ENCODE data around the gene SLC9A8.
A peak's percentile ranks its signal among the peaks of the same experiment; 100 is the strongest.
"Not testable (repeated sequence)": the region's sequence is repeated elsewhere in the genome, so short reads cannot be mapped to it uniquely, and the experiment has no call there.

The SLC9A8 gene

GRCh38 chr20:49798718-49799117 lies 13.9 kb upstream of the SLC9A8 start:
- no peaks in the 10 kb centered on the region for H3K27me3 ChIP-seq (ENCODE audit: insufficient read depth, poor library complexity, severe bottlenecking)
- TF ChIP-seq CTCF (IDR thresholded peaks at IDR 0.05; ENCODE audit: poor library complexity, severe bottlenecking): no peak
- no peaks in the 10 kb centered on the region for H3K9me3 ChIP-seq (ENCODE audit: severe bottlenecking)
- H3K36me3 ChIP-seq (ENCODE audit: low read depth): no peaks in the 10 kb centered on the region
- H3K27ac ChIP-seq (ENCODE audit: poor library complexity, severe bottlenecking): no peak overlapping the region
- DNase-seq (ENCODE audit: low spot score) (no peak), ATAC-seq (ENCODE audit: low read depth) (no peak)
- no peaks in the 10 kb centered on the region for H3K4me1 ChIP-seq (ENCODE audit: insufficient read depth, poor library complexity, severe bottlenecking)
- H3K4me3 ChIP-seq (ENCODE audit: severe bottlenecking): no peak overlapping the region

GRCh38 chr20:49799698-49800097 lies 12.9 kb upstream of the SLC9A8 start:
- no peak for TF ChIP-seq CTCF (IDR thresholded peaks at IDR 0.05; ENCODE audit: poor library complexity, severe bottlenecking)
- no peaks in the 10 kb centered on the region for H3K27me3 ChIP-seq (ENCODE audit: insufficient read depth, poor library complexity, severe bottlenecking)
- H3K27ac ChIP-seq (ENCODE audit: poor library complexity, severe bottlenecking): no peak overlapping the region

GRCh38 chr20:49803418-49803817 lies 9.2 kb upstream of the SLC9A8 start:
- ATAC-seq (ENCODE audit: low read depth): no peak
- no peak for DNase-seq (ENCODE audit: low spot score)
- H3K27me3 ChIP-seq (ENCODE audit: insufficient read depth, poor library complexity, severe bottlenecking): no peaks in the 10 kb centered on the region
- no peaks in the 10 kb centered on the region for H3K36me3 ChIP-seq (ENCODE audit: low read depth)
- TF ChIP-seq CTCF (IDR thresholded peaks at IDR 0.05; ENCODE audit: poor library complexity, severe bottlenecking): no peak
- H3K4me3 ChIP-seq (ENCODE audit: severe bottlenecking): no peak overlapping the region
- H3K9me3 ChIP-seq (ENCODE audit: severe bottlenecking): no peaks in the 10 kb centered on the region
- no peaks in the 10 kb centered on the region for H3K4me1 ChIP-seq (ENCODE audit: insufficient read depth, poor library complexity, severe bottlenecking)
- H3K27ac ChIP-seq (ENCODE audit: poor library complexity, severe bottlenecking): no peak overlapping the region

More at GRCh38 chr20:49799698-49800097, 12.9 kb upstream of the SLC9A8 start:
- Histone ChIP-seq H3K4me3 (ENCODE audit: severe bottlenecking) (no peak overlapping the region), H3K4me1 (ENCODE audit: insufficient read depth, poor library complexity, severe bottlenecking) (no peaks in the 10 kb centered on the region), H3K36me3 (ENCODE audit: low read depth) (no peaks in the 10 kb centered on the region), H3K9me3 (ENCODE audit: severe bottlenecking) (no peaks in the 10 kb centered on the region)
- DNase-seq (ENCODE audit: low spot score): no peak
- no peak for ATAC-seq (ENCODE audit: low read depth)

GRCh38 chr20:49804364-49804763 lies 8.3 kb upstream of the SLC9A8 start:
- no peaks in the 10 kb centered on the region for H3K36me3 ChIP-seq (ENCODE audit: low read depth)
- no peak for TF ChIP-seq CTCF (IDR thresholded peaks at IDR 0.05; ENCODE audit: poor library complexity, severe bottlenecking)
- H3K27ac ChIP-seq (ENCODE audit: poor library complexity, severe bottlenecking): no peak overlapping the region
- DNase-seq (ENCODE audit: low spot score): no peak
- H3K4me1 ChIP-seq (ENCODE audit: insufficient read depth, poor library complexity, severe bottlenecking): no peaks in the 10 kb centered on the region
- ATAC-seq (ENCODE audit: low read depth): no peak
- H3K4me3 ChIP-seq (ENCODE audit: severe bottlenecking): no peak overlapping the region
- H3K27me3 ChIP-seq (ENCODE audit: insufficient read depth, poor library complexity, severe bottlenecking): no peaks in the 10 kb centered on the region
- no peaks in the 10 kb centered on the region for H3K9me3 ChIP-seq (ENCODE audit: severe bottlenecking)

GRCh38 chr20:49805224-49805876 lies 7.3 kb upstream of the SLC9A8 start:
- H3K9me3 ChIP-seq (ENCODE audit: severe bottlenecking); DNase-seq (ENCODE audit: low spot score); H3K36me3 ChIP-seq (ENCODE audit: low read depth); H3K27me3 ChIP-seq (ENCODE audit: insufficient read depth, poor library complexity, severe bottlenecking); H3K4me1 ChIP-seq (ENCODE audit: insufficient read depth, poor library complexity, severe bottlenecking); H3K4me3 ChIP-seq (ENCODE audit: severe bottlenecking); H3K27ac ChIP-seq (ENCODE audit: poor library complexity, severe bottlenecking): not testable (repeated sequence)
- peak; percentile 62 for ATAC-seq (ENCODE audit: low read depth)

Data from RWPE2 (cell line).